SK-N-SH treated with all-trans-retinoic acid at 6 μM for 48 hours (cell line): ENCODE results near the gene ZNF385C.

Experiments used
- ATAC-seq: fragments of 200-7000 bp; cut with Tn5 transposase; 3 replicates; pipeline ENCODE4 v1.9.1; 2020; ENCODE audit warnings: mild to moderate bottlenecking, moderate library complexity
- ARNTL ChIP-seq: fragments of 450-650 bp; formaldehyde crosslinking; IDR thresholded peaks from 2 replicates; pipeline ENCODE4 v1.5.0; 2020; ENCODE audit warnings: low read depth, mild to moderate bottlenecking, moderate library complexity, borderline replicate concordance
- CSRNP3 ChIP-seq: fragments of 250-450 bp; sonication (Bioruptor Pico); IDR thresholded peaks from 2 replicates; pipeline ENCODE4 v1.5.1; 2021; ENCODE audit warnings: mild to moderate bottlenecking, moderate library complexity
- ESRRG ChIP-seq: fragments of 250-450 bp; sonication (Bioruptor Pico); IDR thresholded peaks from 2 replicates; pipeline ENCODE4 v1.6.1; 2021; ENCODE audit warnings: mild to moderate bottlenecking
- GLIS3 ChIP-seq: fragments of 250-450 bp; sonication (Bioruptor Pico); IDR thresholded peaks from 2 replicates; pipeline ENCODE4 v1.5.0; 2020; ENCODE audit warnings: mild to moderate bottlenecking, moderate library complexity
- ISL1 ChIP-seq: fragments of 250-450 bp; sonication (Bioruptor Pico); IDR thresholded peaks from 2 replicates; pipeline ENCODE4 v2.1.2; 2022; ENCODE audit warnings: mild to moderate bottlenecking, moderate library complexity
- OSR1 ChIP-seq: fragments of 250-450 bp; sonication (Bioruptor Pico); IDR thresholded peaks from 2 replicates; pipeline ENCODE4 v1.8.0; 2022; ENCODE audit warnings: moderate library complexity, mild to moderate bottlenecking, inconsistent platforms
- PATZ1 ChIP-seq: fragments of 250-450 bp; sonication (Bioruptor Pico); IDR thresholded peaks from 2 replicates; pipeline ENCODE4 v1.8.0; 2020; ENCODE audit warnings: mild to moderate bottlenecking, moderate library complexity, borderline replicate concordance
- POU6F1 ChIP-seq: fragments of 250-450 bp; sonication (Bioruptor Pico); IDR thresholded peaks from 2 replicates; pipeline ENCODE4 v1.8.0; 2021; ENCODE audit warnings: low read depth, mild to moderate bottlenecking, moderate library complexity, borderline replicate concordance
- PPARA ChIP-seq: fragments of 250-450 bp; sonication (Bioruptor Pico); IDR thresholded peaks from 2 replicates; pipeline ENCODE4 v1.5.0; 2020; ENCODE audit warnings: mild to moderate bottlenecking, borderline replicate concordance
- RARB ChIP-seq: fragments of 250-450 bp; sonication (Bioruptor Pico); IDR thresholded peaks from 2 replicates; pipeline ENCODE4 v1.8.0; 2021; ENCODE audit warnings: mild to moderate bottlenecking, moderate library complexity
- SNAI2 ChIP-seq: fragments of 250-450 bp; sonication (Bioruptor Pico); IDR thresholded peaks from 2 replicates; pipeline ENCODE4 v1.5.0; 2020; ENCODE audit warnings: mild to moderate bottlenecking, moderate library complexity
- TCF4 ChIP-seq: fragments of 250-450 bp; sonication (Bioruptor Pico); IDR thresholded peaks from 2 replicates; pipeline ENCODE4 v1.8.0; 2021; ENCODE audit warnings: mild to moderate bottlenecking, moderate library complexity, borderline replicate concordance
- ZFP3 ChIP-seq: fragments of 250-450 bp; sonication (Bioruptor Pico); IDR thresholded peaks from 2 replicates; pipeline ENCODE4 v1.5.0; 2020; ENCODE audit warnings: mild to moderate bottlenecking, moderate library complexity
- ZFP30 ChIP-seq: fragments of 450-650 bp; formaldehyde crosslinking; IDR thresholded peaks from 2 replicates; pipeline ENCODE4 v1.5.0; 2022; ENCODE audit warnings: mild to moderate bottlenecking, moderate library complexity
- ZNF565 ChIP-seq: fragments of 450-650 bp; formaldehyde crosslinking; conservative IDR thresholded peaks from 2 replicates; pipeline ENCODE4 v1.5.0; 2020; ENCODE audit warnings: low read depth, mild to moderate bottlenecking, moderate library complexity
- ZNF70 ChIP-seq: fragments of 450-650 bp; formaldehyde crosslinking; IDR thresholded peaks from 2 replicates; pipeline ENCODE4 v1.5.0; 2020; ENCODE audit warnings: mild to moderate bottlenecking, moderate library complexity
- TF ChIP-seq, protein P1 (sequence below): fragments of 250-450 bp; sonication (Bioruptor Pico); IDR thresholded peaks from 2 replicates; pipeline ENCODE4 v1.5.1; 2020; ENCODE audit warnings: low read depth, mild to moderate bottlenecking, moderate library complexity
- TF ChIP-seq, protein P2 (sequence below): fragments of 250-450 bp; sonication (Bioruptor Pico); IDR thresholded peaks from 2 replicates; pipeline ENCODE4 v1.5.0; 2020; ENCODE audit warnings: mild to moderate bottlenecking, moderate library complexity

Gene ZNF385C

DNA sequence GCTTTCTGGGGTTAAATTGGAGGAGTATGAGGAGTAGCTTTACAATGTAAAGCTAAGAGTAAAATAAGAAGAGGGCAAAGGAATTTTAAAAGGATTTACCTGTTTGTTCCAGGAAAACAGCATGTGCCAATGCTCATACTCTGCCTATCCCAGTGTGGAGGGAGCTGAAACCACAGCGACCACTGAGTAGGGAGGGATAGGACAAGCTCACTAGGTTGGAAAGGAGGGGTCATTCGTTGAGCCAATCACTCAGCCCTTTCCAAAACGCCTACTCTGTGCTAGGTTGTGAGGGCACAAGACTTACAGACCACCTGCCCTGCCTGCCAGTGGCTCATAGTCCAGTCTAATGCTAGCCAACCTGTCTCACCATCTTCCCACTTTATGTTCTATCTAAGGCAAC lies 79.9 kb downstream of the ZNF385C start (continued):
- no peak for TF ChIP-seq PATZ1 (CRISPR knock-in tag)
- no peak for TF ChIP-seq GLIS3
- TF ChIP-seq ZNF565 (CRISPR knock-in tag): no peak
- TF ChIP-seq TCF4 (CRISPR knock-in tag): no peak
- TF ChIP-seq CSRNP3 (CRISPR knock-in tag): no peak
- TF ChIP-seq SNAI2 (CRISPR knock-in tag): no peak
- TF ChIP-seq ARNTL (CRISPR knock-in tag): no peak

DNA sequence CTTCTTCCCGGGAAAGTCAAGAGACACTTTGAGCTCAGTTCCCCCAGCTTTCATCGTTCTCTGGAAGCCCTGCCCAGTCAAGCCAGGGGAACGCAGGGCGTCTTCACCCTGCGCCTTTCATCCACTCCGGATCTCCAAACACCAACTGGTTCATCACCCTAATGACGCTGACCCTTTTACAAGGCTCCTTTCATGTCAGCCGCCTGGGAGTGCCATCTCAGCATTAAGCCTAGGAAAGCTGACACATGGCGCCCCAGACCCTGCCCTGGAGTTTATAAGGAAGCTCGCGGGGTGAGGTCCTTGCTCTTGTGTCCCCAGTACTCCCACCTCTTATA lies 80.4 kb downstream of the ZNF385C start:
- ATAC-seq: no peak
- TF ChIP-seq RARB (no peak), OSR1 (CRISPR knock-in tag) (no peak), ISL1 (CRISPR knock-in tag) (no peak), PATZ1 (CRISPR knock-in tag) (no peak), CSRNP3 (CRISPR knock-in tag) (no peak), ZFP3 (CRISPR knock-in tag) (no peak), ZNF70 (no peak), POU6F1 (CRISPR knock-in tag) (no peak), GLIS3 (no peak), ESRRG (no peak), SNAI2 (CRISPR knock-in tag) (no peak), ZFP30 (CRISPR knock-in tag) (no peak), PPARA (no peak)
- TF ChIP-seq, protein P1, sequence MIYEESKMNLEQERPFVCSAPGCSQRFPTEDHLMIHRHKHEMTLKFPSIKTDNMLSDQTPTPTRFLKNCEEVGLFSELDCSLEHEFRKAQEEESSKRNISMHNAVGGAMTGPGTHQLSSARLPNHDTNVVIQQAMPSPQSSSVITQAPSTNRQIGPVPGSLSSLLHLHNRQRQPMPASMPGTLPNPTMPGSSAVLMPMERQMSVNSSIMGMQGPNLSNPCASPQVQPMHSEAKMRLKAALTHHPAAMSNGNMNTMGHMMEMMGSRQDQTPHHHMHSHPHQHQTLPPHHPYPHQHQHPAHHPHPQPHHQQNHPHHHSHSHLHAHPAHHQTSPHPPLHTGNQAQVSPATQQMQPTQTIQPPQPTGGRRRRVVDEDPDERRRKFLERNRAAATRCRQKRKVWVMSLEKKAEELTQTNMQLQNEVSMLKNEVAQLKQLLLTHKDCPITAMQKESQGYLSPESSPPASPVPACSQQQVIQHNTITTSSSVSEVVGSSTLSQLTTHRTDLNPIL (CRISPR knock-in tag): no peak
- TF ChIP-seq, protein P2, sequence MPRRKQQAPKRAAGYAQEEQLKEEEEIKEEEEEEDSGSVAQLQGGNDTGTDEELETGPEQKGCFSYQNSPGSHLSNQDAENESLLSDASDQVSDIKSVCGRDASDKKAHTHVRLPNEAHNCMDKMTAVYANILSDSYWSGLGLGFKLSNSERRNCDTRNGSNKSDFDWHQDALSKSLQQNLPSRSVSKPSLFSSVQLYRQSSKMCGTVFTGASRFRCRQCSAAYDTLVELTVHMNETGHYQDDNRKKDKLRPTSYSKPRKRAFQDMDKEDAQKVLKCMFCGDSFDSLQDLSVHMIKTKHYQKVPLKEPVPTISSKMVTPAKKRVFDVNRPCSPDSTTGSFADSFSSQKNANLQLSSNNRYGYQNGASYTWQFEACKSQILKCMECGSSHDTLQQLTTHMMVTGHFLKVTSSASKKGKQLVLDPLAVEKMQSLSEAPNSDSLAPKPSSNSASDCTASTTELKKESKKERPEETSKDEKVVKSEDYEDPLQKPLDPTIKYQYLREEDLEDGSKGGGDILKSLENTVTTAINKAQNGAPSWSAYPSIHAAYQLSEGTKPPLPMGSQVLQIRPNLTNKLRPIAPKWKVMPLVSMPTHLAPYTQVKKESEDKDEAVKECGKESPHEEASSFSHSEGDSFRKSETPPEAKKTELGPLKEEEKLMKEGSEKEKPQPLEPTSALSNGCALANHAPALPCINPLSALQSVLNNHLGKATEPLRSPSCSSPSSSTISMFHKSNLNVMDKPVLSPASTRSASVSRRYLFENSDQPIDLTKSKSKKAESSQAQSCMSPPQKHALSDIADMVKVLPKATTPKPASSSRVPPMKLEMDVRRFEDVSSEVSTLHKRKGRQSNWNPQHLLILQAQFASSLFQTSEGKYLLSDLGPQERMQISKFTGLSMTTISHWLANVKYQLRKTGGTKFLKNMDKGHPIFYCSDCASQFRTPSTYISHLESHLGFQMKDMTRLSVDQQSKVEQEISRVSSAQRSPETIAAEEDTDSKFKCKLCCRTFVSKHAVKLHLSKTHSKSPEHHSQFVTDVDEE (CRISPR knock-in tag): no peak
